ENCODE measurements around the gene NR3C1. TPM values are rescaled to one million over a fixed set of nuclear protein-coding genes. Genes with fewer than 3 reads are reported as not detected.

NR3C1 gene
- polyA plus RNA-seq, 10 donors: 60.0 to 79.2 (median 69.1) TPM

DNA sequence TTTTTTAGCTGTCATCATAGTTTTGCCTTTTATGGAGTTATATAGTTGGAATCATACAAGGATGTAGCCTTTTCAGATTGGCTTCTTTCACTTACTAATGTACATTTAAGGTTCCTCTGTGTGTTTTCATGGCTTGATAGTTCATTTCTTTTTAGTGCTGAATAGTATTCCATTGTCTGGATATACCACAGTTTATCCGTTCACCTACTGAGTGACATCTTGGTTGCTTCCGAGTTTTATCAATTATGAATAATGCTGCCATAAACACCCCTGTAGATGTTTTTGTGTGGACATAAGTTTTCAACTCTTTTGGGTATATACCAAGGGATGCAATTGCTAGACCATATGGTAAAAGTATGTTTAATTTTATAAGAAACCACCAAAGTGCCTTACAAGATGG, 136.3 kb downstream of the NR3C1 start:
- no peak for DNase-seq

DNA sequence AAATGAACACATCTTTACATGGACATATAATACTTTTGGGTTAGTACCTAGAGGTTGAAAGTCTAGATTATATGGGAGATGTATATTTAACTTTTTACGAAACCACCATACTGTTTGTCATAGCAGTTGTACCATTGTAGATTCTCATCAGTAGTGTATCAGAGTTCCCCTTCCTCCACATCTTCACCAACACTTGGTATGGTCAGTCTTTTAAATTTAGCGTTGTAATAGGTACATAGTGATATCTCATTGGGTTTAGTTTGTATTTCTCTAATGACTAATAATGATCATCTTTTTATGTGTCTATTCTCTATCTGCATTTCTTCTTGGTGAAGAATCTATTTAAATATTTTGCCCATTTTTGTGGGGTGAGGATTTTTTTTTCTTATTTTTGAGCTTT, 137.5 kb downstream of the NR3C1 start:
- DNase-seq: no peak

- no peak for DNase-seq
Measured at GRCh38 chr5:143263272-143263810, 140.1 kb downstream of the NR3C1 start.

DNA sequence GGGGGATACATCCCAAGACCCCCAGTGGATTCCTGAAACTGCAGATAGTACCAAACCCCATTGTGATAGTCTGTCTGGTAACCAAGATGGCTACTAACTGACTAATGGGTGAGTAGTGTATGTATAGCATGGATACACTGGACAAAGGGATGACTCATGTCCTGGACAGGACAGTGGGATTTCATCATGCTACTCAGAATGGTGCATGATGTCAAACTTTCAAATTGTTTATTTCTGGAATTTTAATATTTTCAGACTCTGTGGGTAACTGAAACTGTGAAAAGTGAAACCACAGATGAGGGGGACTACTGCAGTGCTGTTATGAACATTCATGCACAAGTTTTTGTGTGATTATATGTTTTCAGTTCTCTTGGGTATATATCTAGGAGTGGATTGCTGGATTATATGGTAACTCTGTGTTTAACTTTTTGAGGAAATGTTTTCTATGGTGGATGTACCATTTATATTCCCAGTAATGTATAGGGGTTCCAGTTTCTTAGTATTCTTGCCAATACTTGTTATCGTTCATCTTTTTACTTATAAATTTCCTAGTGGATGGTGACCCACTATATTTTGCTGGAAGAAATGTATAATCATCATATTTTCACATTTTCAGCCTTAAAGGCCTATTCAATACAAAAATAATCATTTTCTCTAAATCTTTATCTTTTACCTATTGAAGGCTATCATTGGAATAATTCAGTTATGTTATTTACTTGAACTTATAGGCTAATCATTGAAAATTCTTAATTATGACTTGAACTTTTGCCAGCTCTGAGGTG, 140.9 kb downstream of the NR3C1 start:
- DNase-seq: peak in 1 of 3 donors; percentile 60

- peak in 1 of 3 donors; percentile 42 for DNase-seq
Measured at GRCh38 chr5:143261748-143262392, 141.6 kb downstream of the NR3C1 start.

DNA sequence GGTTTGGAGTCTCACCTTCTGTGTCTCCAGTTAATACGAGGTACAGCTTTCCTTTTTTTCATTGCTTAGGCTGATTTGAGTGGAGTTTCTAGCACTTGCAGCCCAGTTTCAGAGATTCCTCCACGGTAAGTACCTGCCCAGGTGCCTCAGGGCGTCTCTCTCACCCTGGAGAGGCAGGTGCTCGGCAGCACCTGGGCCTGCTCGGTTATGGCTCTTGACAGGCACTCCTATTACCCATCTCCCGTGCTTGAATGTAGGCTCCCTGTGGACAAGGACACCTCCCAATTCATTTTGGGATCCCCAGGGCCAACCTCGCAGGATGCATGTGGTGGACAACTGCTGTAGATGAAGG, 144.3 kb downstream of the NR3C1 start:
- DNase-seq: no peak

DNA sequence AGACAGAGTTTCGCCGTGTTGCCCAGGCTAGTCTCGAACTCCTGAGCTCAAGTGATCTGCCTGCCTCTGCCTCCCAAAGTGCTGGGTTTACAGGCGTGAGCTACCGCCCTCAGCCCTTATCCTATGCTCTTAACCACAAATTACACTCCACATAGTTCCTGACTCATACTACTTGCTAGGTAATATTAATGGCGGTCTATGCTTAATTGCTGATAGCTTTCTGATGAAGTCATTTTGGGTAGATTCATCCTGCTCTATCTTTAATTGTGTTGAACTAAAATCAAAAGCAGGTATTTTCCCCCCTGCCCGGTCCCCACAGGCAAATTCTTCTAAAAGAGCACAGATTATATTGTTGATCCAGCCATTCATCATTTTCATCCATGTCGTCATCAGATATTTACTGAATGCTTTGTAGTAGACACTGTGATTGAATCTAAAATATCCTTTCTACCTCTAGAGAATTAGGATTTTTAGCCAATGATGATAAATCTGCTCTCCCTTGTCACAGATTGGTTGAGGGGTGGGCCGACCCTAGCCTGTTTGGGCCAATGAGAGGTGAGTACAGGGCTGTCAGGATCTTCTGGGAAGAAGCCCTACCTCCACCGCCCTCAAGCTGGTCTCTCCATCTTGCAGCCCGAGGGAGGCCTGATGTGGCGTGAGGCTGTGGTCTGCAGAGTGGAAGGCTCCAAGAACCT, 144.8 kb downstream of the NR3C1 start:
- peak in 1 of 3 donors; percentile 74 for DNase-seq

DNA sequence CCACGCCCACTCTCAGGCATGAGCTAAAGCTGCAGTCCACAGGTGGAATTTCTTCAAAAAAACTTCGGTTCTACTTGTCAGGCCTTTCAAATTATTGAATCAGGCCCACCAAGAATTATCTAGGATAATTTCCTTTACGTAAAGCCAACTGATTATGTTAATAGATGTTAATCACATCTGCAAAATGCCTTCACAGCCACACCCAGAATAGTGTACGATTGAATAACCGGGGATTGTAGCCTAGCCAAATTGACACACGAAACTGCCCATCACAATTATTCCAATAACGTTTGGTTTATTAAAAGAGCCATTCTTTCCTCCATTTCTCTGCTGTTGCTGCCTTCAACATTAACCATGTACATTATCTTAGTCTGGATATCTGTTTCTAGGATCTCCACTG, 148.7 kb downstream of the NR3C1 start:
- DNase-seq: no peak

- no peak for DNase-seq
Measured at GRCh38 chr5:143251946-143252345, 151.5 kb downstream of the NR3C1 start.

GRCh38 chr5:143251190-143251589, 152.3 kb downstream of the NR3C1 start:
- DNase-seq: no peak

GRCh38 chr5:143249851-143250250, 153.6 kb downstream of the NR3C1 start:
- DNase-seq: no peak

DNA sequence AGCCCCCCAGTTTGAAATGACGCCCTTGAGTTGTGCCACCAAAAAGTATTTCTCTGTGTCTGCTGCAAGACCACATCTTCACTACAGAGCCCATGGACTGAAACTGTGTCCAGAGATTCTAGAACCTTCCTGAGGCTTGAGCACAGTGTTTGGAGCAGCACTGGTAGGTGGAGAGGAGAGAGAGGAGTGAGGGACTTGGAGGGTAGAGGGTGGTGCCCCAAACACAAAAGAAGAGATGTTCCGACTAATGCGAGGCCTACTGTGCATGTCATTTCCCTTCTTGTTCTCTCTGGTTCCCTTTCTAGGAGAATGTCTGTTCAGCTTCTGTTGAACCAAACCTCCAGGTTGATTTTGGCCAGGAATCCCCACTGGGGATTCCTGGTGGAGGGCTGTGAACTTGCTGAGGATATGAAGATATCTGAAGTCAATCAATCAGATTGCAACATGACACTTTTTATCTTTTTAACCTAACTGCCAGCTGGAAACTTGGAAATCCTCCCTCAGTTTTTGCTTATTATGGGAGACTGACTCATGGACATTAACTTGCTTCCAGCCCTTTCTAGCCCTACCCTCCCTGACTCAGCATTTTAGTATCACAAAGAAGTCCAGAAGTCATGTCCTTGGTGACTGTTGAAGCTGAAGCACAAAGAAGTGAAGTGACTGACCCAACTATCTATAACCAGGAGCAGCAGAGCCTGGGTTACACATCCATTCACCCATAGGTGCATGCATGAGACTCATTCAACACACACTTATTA, 154.5 kb downstream of the NR3C1 start:
- peak in 1 of 3 donors; percentile 68 for DNase-seq

DNA sequence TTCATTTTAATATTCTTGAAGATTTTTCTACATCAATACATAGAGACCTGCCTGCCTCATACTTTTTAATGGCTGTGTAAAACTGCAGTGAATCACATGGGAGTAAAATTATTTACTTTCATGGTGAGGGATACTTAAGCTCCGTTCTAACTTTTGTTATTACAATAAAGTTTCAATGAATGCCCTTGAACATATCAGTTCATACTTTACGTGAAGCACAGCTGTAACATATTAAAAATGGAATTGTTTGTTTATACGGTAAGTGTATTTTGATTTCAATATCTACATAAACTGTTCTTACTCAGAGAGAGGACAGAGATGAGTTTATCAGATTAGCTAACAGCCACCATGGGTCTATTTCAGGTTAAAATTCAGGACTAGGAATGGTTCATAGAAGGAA, 155.1 kb downstream of the NR3C1 start:
- no peak for DNase-seq

- no peak for DNase-seq
Measured at GRCh38 chr5:143247134-143247815, 156.2 kb downstream of the NR3C1 start.

DNA sequence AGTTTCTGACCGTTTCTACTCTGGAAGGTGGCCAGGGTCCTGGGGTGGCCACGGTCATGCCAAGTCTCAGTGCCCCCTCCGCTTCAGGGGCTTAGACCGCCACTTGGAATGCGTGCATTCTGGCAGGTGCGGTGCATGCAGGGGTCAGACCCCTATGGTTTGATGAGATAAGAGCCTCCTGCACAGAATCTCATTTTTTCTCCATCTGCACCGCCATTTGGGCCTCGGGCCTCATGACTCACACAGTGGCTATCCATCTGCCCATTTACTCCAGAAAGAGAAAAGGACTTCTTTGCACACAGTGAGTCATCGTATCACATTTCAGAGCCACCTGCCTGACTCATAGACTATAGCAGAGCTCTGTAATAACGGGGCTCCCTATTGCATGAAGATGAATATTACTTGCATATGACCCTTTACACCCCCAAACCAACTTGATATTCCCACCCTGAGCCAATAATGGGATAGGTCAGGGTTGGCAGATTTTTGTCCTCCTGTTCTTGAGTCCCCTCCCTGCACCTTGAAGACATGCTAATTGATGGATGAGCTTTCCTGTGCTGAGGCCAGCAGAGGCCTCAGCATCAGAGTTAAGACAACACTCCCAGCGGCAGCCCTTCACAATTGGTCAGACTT, 157.4 kb downstream of the NR3C1 start:
- peak in 1 of 3 donors; percentile 80 for DNase-seq

GRCh38 chr5:143244990-143245389, 158.5 kb downstream of the NR3C1 start:
- DNase-seq: no peak

DNA sequence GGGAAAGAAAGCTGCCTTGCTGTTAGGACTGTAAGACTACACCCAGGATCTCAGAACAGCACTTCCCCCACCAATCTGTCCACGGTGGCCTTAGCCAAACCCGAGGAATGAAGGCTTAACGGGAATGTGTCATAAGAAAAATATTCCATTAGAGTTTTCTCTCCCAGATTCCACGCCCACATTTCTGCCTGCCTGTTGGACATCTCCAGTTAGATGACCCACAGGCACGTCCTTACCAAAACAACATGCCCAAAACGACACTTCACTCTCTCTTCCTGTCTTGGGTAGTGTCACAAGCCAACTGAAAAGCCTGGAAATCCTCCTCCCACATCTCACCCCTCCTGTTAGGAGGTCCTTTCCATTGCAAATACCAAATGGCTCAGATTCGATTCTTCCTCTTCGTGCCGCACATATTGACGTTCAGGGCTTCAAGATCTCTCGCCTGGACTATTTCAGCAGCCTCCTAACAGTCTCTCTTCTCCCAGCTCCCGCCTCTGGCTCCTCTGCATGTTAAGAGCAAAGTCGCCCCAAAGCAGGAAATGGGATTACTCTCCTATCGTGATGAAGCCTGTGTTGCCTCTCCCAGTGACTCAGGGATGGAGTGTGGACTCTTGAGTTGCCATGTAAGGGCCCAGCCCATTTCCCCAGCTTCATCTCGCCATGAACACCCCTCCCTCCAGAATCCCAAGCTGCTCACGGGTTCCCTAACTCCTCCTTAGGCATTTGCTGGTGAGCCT, 159.3 kb downstream of the NR3C1 start:
- peak; percentile 60 to 95 (median 85) for DNase-seq

- DNase-seq: no peak
Measured at GRCh38 chr5:143243103-143243502, 160.4 kb downstream of the NR3C1 start.

GRCh38 chr5:143241892-143242291, 161.6 kb downstream of the NR3C1 start:
- no peak for DNase-seq
